ENCODE results near the gene CHCHD6.
"Not testable (repeated sequence)": the region's sequence is repeated elsewhere in the genome, so short reads cannot be mapped to it uniquely, and the experiment has no call there.

The CHCHD6 gene

GRCh38 chr3:126765187-126766069 is 61.4 kb downstream of the CHCHD6 start:
- no peak for DNase-seq (ENCODE audit: extremely low read depth in 1 of 2, low read depth in 1 of 2)

GRCh38 chr3:126766653-126767052 is 62.6 kb downstream of the CHCHD6 start:
- DNase-seq (ENCODE audit: extremely low read depth in 1 of 2, low read depth in 1 of 2) = no peak

- no peak for DNase-seq (ENCODE audit: extremely low read depth in 1 of 2, low read depth in 1 of 2)
These were observed 64.9 kb downstream of the CHCHD6 start for GRCh38 chr3:126768903-126769302.

- no peak for DNase-seq (ENCODE audit: extremely low read depth in 1 of 2, low read depth in 1 of 2)
These were observed 66.1 kb downstream of the CHCHD6 start for GRCh38 chr3:126770096-126770495.

- DNase-seq (ENCODE audit: extremely low read depth in 1 of 2, low read depth in 1 of 2) = no peak
These were observed 69.1 kb downstream of the CHCHD6 start for GRCh38 chr3:126773167-126773566.

- no peak for DNase-seq (ENCODE audit: extremely low read depth in 1 of 2, low read depth in 1 of 2)
These were observed 69.7 kb downstream of the CHCHD6 start for GRCh38 chr3:126773783-126774182.

GRCh38 chr3:126777366-126777765 is 73.3 kb downstream of the CHCHD6 start:
- no peak for DNase-seq (ENCODE audit: extremely low read depth in 1 of 2, low read depth in 1 of 2)

- DNase-seq (ENCODE audit: extremely low read depth in 1 of 2, low read depth in 1 of 2) = no peak
These were observed 76.6 kb downstream of the CHCHD6 start for GRCh38 chr3:126780666-126781065.

GRCh38 chr3:126781406-126781805 is 77.4 kb downstream of the CHCHD6 start:
- no peak for DNase-seq (ENCODE audit: extremely low read depth in 1 of 2, low read depth in 1 of 2)

- DNase-seq (ENCODE audit: extremely low read depth in 1 of 2, low read depth in 1 of 2) = no peak
These were observed 78.0 kb downstream of the CHCHD6 start for GRCh38 chr3:126781889-126782491.

- no peak for DNase-seq (ENCODE audit: extremely low read depth in 1 of 2, low read depth in 1 of 2)
These were observed 78.5 kb downstream of the CHCHD6 start for GRCh38 chr3:126782536-126782935.

GRCh38 chr3:126784254-126784653 is 80.2 kb downstream of the CHCHD6 start:
- DNase-seq (ENCODE audit: extremely low read depth in 1 of 2, low read depth in 1 of 2) = no peak

- not testable (repeated sequence) for DNase-seq (ENCODE audit: extremely low read depth in 1 of 2, low read depth in 1 of 2)
These were observed 87.3 kb downstream of the CHCHD6 start for GRCh38 chr3:126791320-126791719.

GRCh38 chr3:126792998-126793397 is 89.0 kb downstream of the CHCHD6 start:
- no peak for DNase-seq (ENCODE audit: extremely low read depth in 1 of 2, low read depth in 1 of 2)

- no peak for DNase-seq (ENCODE audit: extremely low read depth in 1 of 2, low read depth in 1 of 2)
These were observed 93.5 kb downstream of the CHCHD6 start for GRCh38 chr3:126797563-126797962.

- no peak for DNase-seq (ENCODE audit: extremely low read depth in 1 of 2, low read depth in 1 of 2)
These were observed 94.5 kb downstream of the CHCHD6 start for GRCh38 chr3:126798521-126798920.

GRCh38 chr3:126799099-126799498 is 95.1 kb downstream of the CHCHD6 start:
- no peak for DNase-seq (ENCODE audit: extremely low read depth in 1 of 2, low read depth in 1 of 2)

GRCh38 chr3:126801312-126801711 is 97.3 kb downstream of the CHCHD6 start:
- not testable (repeated sequence) for DNase-seq (ENCODE audit: extremely low read depth in 1 of 2, low read depth in 1 of 2)

GRCh38 chr3:126807795-126808194 is 103.8 kb downstream of the CHCHD6 start:
- no peak for DNase-seq (ENCODE audit: extremely low read depth in 1 of 2, low read depth in 1 of 2)

GRCh38 chr3:126811530-126811929 is 107.5 kb downstream of the CHCHD6 start:
- DNase-seq (ENCODE audit: extremely low read depth in 1 of 2, low read depth in 1 of 2) = no peak

- no peak for DNase-seq (ENCODE audit: extremely low read depth in 1 of 2, low read depth in 1 of 2)
These were observed 112.3 kb downstream of the CHCHD6 start for GRCh38 chr3:126816298-126816697.

Measured in stimulated activated CD8-positive, alpha-beta memory T cell treated with anti-CD3 and anti-CD28 coated beads, Interleukin-7, amount 100 ng/mL, for 48 hours (primary cell).